HepG2 (cell line): ENCODE measurements around the gene PKIG.
A peak's percentile ranks its signal among the peaks of the same experiment; 100 is the strongest.

Source experiments
- EED ChIP-seq: sonication (generic); formaldehyde crosslinking; IDR thresholded peaks from 2 replicates; pipeline ENCODE4 v1.5.0; 2020; ENCODE audit warnings: mild to moderate bottlenecking, missing genetic modification reagents
- ISX ChIP-seq: sonication (generic); formaldehyde crosslinking; conservative IDR thresholded peaks from 2 replicates; pipeline ENCODE4 v1.5.0; 2020; ENCODE audit warnings: missing genetic modification reagents
- JUN ChIP-seq: sonication (generic); formaldehyde crosslinking; IDR thresholded peaks from 2 replicates; pipeline ENCODE4 v1.4.0; 2020; ENCODE audit warnings: mild to moderate bottlenecking, missing genetic modification reagents
- SETDB1 ChIP-seq: sonication (generic); formaldehyde crosslinking; IDR thresholded peaks from 2 replicates; pipeline ENCODE4 v1.5.1; 2020; ENCODE audit warnings: missing genetic modification reagents, mild to moderate bottlenecking, borderline replicate concordance
- SMC3 ChIP-seq: IDR thresholded peaks from 2 replicates; pipeline ENCODE4 v1.6.1; 2011; ENCODE audit warnings: low read length, improper control_type of control experiment
- SP5 ChIP-seq: IDR thresholded peaks from 2 replicates; pipeline ENCODE4 v1.6.1; 2016; ENCODE audit warnings: low read depth, borderline replicate concordance
- TOE1 ChIP-seq: sonication (generic); formaldehyde crosslinking; IDR thresholded peaks from 2 replicates; pipeline ENCODE4 v1.4.0; 2020; ENCODE audit warnings: mild to moderate bottlenecking, missing genetic modification reagents
- ZNF331 ChIP-seq: sonication (generic); formaldehyde crosslinking; IDR thresholded peaks from 2 replicates; pipeline ENCODE4 v1.4.0; 2020; ENCODE audit warnings: missing genetic modification reagents
- ZNF333 ChIP-seq: sonication (generic); formaldehyde crosslinking; IDR thresholded peaks from 2 replicates; pipeline ENCODE4 v1.4.0; 2020; ENCODE audit warnings: mild to moderate bottlenecking, missing genetic modification reagents, borderline replicate concordance
- TF ChIP-seq, protein P1 (sequence below): sonication (generic); formaldehyde crosslinking; IDR thresholded peaks from 2 replicates; pipeline ENCODE4 v1.5.0; 2020; ENCODE audit warnings: mild to moderate bottlenecking, missing genetic modification reagents, moderate library complexity

GRCh38 chr20:44537993-44538392 lies 44.4 kb upstream of the PKIG start:
- TF ChIP-seq EED (CRISPR knock-in tag) = no peak
- no peak for TF ChIP-seq SETDB1
- TF ChIP-seq, protein P1, sequence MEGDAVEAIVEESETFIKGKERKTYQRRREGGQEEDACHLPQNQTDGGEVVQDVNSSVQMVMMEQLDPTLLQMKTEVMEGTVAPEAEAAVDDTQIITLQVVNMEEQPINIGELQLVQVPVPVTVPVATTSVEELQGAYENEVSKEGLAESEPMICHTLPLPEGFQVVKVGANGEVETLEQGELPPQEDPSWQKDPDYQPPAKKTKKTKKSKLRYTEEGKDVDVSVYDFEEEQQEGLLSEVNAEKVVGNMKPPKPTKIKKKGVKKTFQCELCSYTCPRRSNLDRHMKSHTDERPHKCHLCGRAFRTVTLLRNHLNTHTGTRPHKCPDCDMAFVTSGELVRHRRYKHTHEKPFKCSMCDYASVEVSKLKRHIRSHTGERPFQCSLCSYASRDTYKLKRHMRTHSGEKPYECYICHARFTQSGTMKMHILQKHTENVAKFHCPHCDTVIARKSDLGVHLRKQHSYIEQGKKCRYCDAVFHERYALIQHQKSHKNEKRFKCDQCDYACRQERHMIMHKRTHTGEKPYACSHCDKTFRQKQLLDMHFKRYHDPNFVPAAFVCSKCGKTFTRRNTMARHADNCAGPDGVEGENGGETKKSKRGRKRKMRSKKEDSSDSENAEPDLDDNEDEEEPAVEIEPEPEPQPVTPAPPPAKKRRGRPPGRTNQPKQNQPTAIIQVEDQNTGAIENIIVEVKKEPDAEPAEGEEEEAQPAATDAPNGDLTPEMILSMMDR (CRISPR knock-in tag) = 0 out of 2 replicates have a peak, but pooled peaks have one; percentile 7
- no peak for TF ChIP-seq ZNF333
- TF ChIP-seq TOE1 (CRISPR knock-in tag) = no peak
- TF ChIP-seq ISX (CRISPR knock-in tag) = no peak
- TF ChIP-seq SP5 (CRISPR knock-in tag) = no peak
- no peak for TF ChIP-seq SMC3
- TF ChIP-seq JUN (CRISPR knock-in tag) = no peak
- no peak for TF ChIP-seq ZNF331 (CRISPR knock-in tag)
